MM.1S (cell line): ENCODE data around the gene NBAS.

ENCODE experiments used
- CTCF ChIP-seq: fragments of 300-600 bp; sonication (generic); IDR thresholded peaks from 2 replicates; pipeline ENCODE4 v1.5.1; 2016; ENCODE audit warnings: antibody characterized with exemption, low read length, mixed read lengths
- EZH2 ChIP-seq: fragments of 300-600 bp; sonication (generic); optimal IDR thresholded peaks from 2 replicates; pipeline ENCODE3; 2017; ENCODE audit warnings: low read depth, mild to moderate bottlenecking, antibody characterized with exemption, low read length, mixed read lengths
- EZH2phosphoT487 ChIP-seq: fragments of 300-600 bp; sonication (generic); IDR thresholded peaks from 2 replicates; pipeline ENCODE4 v1.6.1; 2018; ENCODE audit warnings: antibody characterized with exemption, low read length

- TF ChIP-seq EZH2 (no peak), CTCF (no peak), EZH2phosphoT487 (no peak)
Observed at GRCh38 chr2:15189216-15189615, 371.9 kb downstream of the NBAS start.
